HG03280 (cell line): ENCODE data around the gene FADD.

Experiments
- ATAC-seq: cut with Tn5 transposase; IDR thresholded peaks from one replicate; pipeline ENCODE4 v1.9.1; 2021; ENCODE audit warnings: mild to moderate bottlenecking, moderate library complexity; ENCODE audit not compliant: unreplicated experiment

FADD gene

DNA sequence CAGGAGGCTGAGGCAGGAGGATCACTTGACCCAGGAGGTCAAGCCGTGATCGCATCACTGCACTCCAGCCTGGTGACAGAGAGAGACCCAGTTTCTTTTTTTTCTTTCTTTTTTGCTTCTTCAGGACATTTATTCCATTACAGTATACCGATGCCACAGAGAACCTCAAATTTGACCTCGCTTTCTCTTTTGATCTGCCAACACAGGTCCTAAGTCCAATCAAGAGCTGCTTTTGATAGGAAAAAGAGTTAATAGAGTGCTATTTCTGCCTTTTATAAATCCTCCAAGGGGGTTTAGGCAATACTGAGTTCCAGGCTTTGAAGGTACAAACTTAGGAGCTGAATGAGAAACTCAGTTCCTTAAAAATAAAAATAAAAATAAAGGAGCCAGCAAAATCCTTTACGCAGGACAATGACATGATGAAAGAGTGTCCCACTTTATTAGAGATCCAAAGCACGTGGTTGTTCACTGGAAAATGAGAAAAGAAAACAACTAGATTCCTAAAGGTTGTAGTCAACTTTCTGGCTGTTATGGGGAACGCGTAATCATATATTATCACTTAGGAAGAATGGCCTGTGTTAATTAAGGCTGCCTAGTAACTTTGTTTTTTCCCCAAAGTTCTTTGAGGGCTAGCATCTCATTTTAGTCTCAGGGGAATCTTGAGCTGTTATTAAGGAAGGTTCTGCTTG lies 27.2 kb downstream of the FADD start:
- no peak for ATAC-seq

DNA sequence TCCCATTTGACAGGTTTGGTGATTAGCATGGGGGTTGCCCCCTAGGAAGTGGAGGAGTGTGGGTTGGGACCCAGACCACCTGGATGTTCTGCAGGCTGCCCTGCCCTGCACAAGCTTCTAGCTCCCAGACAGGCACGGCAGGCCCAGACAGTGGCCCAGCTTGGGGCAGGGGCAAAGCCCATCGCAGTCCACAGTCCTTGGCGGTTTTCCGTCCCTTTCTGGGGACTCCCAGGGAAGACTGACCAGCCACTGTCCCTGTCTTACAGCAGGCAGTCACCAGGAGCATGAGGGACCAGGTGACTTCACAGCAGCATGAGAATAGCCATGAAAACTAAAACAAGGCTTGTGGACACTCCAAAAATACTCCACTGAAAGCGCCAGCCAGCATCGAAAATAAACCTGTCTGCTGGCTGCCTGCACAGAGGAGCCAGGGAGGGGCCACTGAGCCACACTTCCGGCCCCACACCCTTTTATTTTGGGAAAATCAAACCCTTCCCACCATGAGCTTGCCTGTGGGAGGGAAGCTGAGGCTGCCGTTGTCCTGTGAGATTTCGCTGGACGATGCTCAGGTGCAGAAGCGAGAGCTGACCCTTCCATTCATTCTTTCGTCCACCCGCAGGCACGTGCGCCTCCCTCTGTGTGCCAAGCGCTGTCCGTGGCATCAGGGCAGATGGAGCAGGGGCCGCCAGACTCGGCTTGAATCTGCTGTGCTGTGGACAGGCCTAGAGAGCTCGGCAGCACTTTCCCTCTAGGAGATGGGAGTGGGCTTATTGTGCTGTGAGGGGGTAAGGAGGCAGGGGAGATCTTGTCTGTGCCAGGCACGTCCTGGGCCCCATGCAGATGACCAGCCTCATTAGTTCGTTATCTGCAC lies 28.0 kb downstream of the FADD start:
- no peak for ATAC-seq

DNA sequence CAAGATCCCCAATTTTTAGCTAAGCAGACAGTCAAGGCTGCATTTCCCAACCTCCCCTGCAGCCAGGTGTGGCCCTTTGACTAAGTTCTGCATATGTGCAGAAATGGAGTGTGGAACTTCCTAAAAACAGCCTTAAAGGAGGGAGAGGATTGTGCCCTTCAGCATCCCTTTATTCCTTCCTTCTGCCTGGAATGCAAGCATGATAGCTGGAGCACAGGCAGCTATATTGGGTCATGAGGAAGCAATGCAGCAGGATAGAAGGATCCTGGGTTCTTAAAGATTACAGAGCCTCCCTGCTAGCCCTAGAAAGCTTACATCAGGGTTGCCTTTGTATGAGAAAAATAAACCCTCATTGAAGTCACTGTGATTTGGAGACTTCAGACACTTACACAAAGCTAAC lies 29.9 kb downstream of the FADD start:
- ATAC-seq: no peak

DNA sequence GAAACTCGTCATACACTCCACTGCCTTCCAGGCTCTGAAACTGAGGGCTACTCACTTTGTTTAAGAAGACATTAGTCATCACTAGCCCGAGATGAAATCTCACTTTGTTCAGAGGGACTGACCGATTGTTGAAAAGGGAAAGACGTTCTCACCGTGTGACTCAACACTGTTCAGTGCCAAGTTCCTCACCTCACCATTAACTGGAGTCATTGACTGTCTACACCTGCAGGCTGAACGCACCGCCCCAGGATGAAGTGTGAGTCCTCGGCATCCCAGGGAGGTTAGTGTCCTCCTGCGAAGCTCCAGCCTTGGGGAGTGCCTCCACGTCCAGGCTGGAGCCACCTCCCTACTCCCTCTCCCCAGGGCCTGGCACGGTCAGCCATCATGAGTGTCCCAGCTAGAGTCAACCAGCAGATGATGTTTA lies 30.4 kb downstream of the FADD start:
- ATAC-seq: no peak

DNA sequence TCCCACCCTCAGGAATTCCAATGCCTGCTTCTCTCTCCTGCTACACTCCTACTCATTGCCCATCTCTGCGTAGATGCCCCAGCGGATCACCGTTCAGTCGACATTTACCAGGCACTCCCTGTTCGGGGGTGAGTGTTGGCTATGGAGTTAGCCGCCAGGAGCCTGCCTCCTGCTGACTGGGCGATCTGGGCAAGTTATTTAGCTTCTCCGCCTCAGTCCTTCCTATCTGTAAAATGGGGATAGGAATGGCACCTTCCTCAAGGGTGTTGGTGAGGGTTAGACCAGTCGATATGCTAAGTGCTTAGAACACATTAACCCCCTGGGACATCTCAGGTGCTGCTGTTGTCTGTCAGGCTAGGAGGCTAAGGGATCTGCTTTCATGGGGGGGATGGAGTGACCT lies 30.9 kb downstream of the FADD start:
- ATAC-seq: no peak

DNA sequence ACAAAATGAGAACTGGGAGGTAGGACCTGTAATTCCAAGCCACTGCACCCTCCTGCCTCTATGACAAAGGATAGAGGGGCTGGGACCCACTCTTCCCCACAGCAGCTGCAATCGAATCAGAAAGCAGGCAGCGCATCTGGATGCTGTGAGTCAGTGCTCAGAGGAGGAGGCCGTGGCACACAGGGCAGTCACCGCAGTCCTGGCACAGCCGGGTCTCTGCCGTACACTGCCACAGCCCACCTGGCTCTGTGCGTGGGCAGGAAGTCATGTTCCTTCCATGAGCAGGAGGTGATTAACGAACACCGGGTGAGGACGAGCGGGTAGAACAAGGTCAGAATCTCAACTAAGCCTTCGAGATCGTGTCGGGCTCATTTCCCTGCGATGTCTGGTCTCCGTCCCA lies 37.2 kb downstream of the FADD start:
- no peak for ATAC-seq

DNA sequence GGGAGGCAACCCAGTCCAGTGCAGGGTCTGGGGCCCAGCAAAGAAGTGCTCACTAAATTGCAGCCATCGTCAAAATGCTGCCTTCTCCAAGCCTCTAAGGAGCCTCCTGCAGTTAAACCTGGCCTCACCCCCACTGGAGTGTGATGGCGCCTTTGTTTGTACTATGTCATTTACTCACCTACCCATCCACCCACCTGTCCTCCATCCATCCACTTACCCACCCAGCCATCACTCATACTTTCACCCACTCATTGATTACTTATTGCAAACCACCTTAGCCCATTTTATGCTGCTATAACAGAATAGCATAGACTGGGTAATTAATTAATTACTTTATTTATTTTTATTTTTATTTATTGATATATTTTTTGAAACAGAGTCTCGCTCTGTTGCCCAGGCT lies 38.6 kb downstream of the FADD start:
- no peak for ATAC-seq

DNA sequence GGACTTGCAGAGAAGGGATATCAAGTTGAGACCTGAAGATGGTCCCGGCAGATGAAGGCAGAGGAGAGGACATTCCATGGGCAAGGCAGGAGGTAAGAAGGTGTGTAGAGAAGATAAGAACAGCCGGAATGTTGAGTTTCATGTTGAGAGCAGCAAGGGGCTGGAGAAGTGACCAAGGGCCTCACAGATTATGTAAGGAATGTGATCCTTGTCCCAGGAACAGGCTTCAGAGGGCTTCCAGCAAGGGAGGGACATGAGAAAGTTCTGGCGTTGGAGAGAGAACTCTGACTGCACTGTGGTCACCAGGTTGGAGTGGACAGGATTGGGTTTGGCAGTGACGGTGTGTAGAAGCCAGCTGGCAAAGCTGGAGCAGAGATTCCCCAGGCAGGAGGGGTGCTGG lies 39.8 kb downstream of the FADD start:
- ATAC-seq: no peak

DNA sequence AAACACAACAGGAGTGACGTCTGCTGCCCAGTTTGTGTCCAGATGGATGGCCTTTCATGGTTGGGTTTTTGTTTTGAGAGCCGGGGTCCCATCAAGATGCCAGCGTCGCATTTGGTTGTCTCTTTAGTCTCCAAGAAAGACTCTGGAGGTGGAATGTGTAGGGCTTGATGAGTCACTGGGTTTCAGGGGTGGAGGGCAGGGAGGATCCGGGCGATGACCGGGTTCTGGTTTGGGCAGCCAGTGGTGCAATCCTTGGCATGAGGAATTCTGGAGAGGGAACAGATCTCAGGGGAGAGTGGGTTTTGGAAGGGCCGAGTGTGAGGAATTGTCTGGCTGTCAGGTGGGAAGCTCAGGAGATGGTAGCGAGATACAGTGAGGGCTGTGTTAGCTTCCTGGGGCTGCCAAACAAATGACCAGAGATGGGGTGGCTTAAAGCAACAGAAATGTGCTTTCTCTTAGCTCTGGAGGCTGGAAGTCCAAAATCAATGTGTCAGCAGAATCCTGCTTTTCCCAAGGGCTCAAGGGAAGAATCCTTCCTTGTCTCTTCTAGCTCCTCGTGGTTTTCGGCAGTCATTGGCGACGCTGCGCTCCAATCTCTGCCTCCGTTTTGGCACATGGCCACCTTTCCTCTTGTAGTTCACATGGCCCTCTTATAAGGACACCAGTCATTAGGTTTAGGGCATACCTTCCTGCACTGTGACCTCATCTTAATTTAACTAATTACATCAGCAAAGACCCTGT lies 41.0 kb downstream of the FADD start:
- ATAC-seq: no peak

DNA sequence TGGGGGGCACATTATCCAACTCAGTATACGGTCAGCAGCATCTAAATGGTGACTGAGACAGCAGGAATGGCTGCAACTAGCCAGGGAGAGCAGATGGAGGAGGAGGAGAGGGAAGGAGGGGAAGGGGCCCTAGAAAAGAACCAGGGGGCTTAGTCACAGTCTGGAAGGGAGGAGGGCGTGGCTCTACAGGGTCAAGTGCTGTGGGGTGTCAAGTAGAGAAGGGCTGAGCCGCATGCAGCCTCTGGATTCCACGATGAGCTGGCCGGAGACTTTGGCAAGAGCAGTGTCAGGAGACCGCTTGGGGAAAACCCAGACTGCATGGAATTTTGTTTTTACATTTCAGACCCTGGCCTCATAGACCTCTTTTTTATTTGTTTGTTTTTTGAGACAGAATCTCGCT lies 41.6 kb downstream of the FADD start:
- no peak for ATAC-seq

DNA sequence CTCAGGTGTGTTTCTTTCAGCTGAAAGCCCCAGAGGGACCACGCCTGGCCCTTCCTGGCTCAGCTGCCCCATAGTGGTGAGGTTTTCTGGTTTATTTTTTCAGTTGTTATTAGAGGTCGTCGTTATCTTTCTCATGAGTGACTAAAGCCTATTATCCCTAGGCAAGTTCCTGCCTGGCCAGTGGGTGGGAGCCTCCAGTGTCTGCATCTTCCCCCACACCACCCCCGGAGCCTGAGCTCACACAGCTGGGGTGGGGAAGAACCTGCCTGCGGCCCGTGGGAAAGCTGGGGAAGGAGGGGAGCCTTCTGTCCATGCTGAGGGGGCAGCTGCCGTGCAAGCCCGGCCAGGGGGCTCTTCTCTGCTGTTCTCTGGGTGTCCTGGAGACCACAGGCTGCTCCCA lies 43.1 kb downstream of the FADD start:
- no peak for ATAC-seq

DNA sequence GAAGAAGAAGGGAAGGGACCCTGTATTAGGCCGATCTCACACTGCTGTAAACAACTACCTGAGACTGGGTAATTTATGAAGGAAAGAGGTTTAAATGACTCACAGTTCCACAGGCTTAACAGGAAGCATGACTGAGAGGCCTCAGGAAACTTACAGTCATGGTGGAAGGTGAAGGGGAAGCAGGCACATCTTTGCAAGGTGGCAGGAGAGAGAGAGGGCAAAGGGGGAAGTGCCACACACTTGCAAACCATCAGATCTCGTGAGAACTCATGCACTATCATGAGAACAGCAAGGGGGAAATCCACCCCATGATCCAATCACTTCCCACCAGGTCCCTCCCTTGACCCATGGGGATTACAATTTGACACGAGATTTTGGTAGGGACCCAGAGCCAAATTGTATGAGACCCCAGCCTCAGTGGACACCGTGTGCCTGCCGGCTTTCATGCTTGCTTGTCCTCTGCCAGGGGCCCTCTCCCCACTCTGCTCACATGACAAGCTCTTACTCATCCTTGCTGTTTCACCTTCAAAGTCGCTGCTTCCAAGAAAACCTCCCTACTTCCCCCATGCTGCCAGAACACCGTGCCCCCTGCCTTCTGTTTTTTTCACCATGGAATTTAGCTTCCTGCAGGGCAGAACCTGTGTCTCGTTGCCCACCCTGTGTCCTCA lies 44.1 kb downstream of the FADD start:
- ATAC-seq: no peak

DNA sequence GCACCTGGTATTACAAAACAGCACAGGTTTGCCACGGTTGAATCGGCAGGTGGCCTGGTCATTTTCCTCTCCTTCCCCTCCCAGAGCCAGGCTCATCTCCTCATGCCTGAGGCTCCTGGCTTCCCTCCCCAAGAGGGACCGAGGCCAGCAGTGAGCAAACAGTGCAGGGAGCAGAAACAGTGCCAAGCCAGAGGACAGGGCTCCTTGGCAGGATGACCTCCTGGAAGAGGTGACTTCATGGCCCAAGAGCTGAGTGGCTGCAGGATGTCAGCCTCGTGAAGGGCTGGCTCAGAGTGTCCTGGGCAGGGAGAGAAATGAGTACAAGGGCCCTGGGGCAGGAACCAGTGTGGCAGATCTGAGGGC lies 44.6 kb downstream of the FADD start:
- no peak for ATAC-seq

DNA sequence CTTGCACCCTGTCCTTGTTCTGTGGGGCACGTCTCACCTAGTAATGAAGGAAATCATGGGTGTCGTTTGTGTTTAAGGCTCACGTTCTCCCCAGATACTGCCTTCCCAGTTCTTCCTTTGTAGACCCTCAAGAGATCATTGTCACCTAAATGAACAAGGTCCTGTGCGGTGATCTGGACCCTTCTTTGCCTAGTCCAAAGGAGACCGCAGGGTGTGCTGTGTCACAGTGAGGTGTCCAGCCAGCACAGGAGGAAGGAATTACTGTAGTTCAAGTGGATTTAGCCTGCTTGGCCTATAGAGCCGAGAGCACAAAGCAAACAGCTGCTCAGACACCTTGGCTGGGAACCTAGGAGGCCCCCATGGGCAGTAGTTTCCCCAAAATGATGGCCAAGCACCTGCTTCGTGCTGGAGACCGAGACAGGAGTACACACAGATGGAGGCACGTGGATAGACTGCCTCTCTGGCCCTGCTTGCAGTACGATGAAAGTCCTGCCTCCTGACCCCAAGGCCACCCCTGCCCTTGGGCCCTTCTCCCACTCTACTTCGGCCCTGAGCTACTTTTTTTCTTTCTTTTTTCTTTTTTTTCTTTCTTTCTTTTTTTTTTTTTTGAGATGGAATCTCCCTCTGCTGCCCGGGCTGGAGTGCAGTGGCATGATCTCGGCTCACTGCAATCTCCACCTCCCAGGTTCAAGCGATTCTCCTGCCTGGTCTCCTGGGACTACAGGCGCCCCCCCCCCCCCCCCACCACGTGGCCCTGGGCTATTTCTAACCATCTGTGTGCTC lies 48.0 kb downstream of the FADD start:
- ATAC-seq: no peak

DNA sequence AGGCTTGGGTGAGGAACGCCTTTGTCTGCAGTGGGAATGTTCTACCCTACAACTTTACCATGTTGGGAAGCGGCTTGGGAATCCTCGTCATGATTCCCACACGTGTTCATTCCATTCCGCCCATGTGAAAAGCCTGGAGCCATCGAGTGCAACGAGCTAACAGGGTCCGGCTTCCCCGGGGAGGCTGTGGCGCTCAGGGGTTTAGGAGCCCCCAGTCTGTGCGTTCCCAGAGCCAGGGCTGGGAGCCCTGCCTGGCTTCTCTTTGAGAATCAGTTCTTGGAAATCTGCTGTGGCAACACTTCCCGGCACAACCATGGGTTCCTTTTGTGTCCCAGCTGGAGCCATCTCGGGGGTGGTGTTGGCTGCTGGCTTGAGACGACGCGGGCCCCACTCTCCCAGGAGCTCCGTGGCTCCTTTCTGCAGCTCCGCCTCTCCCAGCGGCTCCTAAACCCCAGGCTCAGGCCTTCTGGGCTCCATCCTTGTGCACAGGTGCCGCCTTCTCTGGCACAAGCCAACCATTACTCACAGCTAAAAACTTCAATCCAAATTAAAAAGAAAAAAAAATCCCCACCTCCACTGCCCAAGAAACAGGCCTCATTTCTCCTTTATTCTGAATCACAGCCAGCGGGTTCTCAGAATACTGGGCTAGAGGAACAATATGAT lies 48.7 kb downstream of the FADD start:
- ATAC-seq: no peak

DNA sequence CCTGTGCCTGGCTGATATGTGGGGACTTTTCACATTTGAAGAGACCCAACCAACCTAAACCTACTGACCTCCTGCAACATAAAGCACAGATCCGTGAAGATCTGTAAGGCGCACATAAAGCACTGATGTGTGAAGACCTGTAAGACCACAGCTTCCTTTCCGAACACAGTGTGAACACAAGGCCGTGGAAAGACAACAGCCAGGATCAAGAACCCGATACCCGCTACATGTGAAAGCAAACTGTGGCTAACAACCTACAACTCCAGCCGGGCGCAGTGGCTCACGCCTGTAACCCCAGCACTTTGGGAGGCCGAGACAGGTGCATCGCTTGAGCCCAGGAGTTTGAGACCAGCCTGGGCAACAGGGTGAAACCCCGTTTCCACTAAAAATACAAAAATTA lies 49.7 kb downstream of the FADD start:
- ATAC-seq: no peak

DNA sequence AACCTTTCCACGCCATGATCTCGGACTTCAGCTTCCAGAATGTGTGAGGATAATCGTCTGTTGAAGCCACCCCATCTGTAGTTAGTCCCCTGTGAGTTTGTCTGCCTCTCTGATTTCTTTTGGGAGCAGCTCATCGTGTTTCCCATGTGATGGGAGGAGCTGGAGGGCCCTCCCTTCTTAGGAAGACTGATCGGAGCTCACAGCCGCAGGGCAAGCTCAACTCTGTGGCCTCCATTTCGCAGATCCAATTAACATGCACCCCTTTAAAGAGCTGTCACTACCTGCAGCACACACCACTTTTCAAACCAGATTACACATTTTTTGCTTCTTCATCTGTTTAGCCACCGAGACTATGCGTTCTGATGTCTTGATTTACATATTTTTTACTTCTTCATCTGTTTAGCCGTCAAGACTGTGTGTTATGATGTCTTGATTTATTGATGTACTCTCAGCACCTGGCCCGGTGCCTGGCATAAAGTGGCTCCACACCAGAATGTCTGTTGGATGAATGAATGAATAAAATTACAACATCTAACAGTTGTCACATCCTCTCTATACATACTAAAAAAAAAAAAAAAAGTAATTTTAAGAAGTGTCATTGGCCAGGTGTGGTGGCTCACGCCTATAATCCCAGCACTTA lies 52.5 kb downstream of the FADD start:
- ATAC-seq: no peak
